ENCODE data around the gene CDH10. TPM values are rescaled to one million over a fixed set of nuclear protein-coding genes. Genes with fewer than 3 reads are reported as not detected.

Gene CDH10
- polyA plus RNA-seq, 3 donors, result not detected

DNA sequence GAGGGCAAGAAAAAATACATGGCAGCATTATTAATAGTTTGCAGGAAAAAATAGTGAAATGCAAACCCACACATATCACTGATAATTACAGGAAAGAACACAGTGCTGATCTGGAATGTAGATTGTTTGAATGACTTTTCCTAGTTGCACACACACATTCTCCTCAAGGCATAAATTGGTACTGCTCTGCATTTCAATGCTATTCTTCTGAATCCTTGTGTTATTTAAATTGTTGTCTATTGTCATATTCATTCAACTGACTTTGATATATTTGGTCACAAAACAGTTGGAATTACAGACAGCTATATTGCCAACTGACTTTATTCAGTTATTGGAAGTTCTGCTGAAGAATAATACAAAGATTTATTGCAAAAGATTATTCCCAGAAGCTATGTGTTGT lies 139.5 kb downstream of the CDH10 start:
- Mint-ChIP-seq H3K27me3 (ENCODE audit: low read depth in 3 of 3) (peaks cover 0 to 1% (median 0%) of the 10 kb centered on the region in 3 donors), H3K4me1 (no peaks in the 10 kb centered on the region), H3K27ac (no peak overlapping the region), H3K9me3 (peaks cover 0 to 10% (median 4%) of the 10 kb centered on the region in 7 donors), H3K36me3 (no peaks in the 10 kb centered on the region), H3K4me3 (no peak overlapping the region)
- Histone ChIP-seq H3K4me3 (replicated peaks in 1 of 3; ENCODE audit: low read depth in 2 of 3, low read length in 3 of 3) (no peak overlapping the region), H3K9me3 (replicated peaks in 1 of 2; ENCODE audit: control insufficient read depth in 1 of 2, insufficient read depth in 1 of 2, low read length in 2 of 2) (peaks cover 0 to 4% of the 10 kb centered on the region in 2 donors), H3K4me2 (replicated peaks; ENCODE audit: extremely low read depth, low read length, poor library complexity, severe bottlenecking) (no peak overlapping the region), H3K79me2 (ENCODE audit: insufficient read depth, low read length) (no peaks in the 10 kb centered on the region), H3K9ac (ENCODE audit: insufficient read depth, low read length, poor library complexity, severe bottlenecking) (no peak overlapping the region), H3K36me3 (replicated peaks in 1 of 2; ENCODE audit: control insufficient read depth in 1 of 2, insufficient read depth in 2 of 2, low read length in 2 of 2) (no peaks in the 10 kb centered on the region), H3K4me1 (ENCODE audit: control insufficient read depth in 1 of 2, insufficient read depth in 2 of 2, low read length in 2 of 2) (no peaks in the 10 kb centered on the region), H3K27ac (ENCODE audit: low read depth in 1 of 2, low read length in 2 of 2) (no peak overlapping the region), H2AFZ (ENCODE audit: insufficient read depth, low read depth, low read length, poor library complexity, severe bottlenecking) (no peak overlapping the region), H3K27me3 (ENCODE audit: control insufficient read depth in 2 of 2, insufficient read depth in 2 of 2, low read length in 2 of 2) (no peaks in the 10 kb centered on the region), H4K20me1 (ENCODE audit: insufficient read depth, low read length) (no peaks in the 10 kb centered on the region)
- intact Hi-C loops (cut with micrococcal nuclease), result no loop called here
- no peak for DNase-seq
- TF ChIP-seq, protein P1, sequence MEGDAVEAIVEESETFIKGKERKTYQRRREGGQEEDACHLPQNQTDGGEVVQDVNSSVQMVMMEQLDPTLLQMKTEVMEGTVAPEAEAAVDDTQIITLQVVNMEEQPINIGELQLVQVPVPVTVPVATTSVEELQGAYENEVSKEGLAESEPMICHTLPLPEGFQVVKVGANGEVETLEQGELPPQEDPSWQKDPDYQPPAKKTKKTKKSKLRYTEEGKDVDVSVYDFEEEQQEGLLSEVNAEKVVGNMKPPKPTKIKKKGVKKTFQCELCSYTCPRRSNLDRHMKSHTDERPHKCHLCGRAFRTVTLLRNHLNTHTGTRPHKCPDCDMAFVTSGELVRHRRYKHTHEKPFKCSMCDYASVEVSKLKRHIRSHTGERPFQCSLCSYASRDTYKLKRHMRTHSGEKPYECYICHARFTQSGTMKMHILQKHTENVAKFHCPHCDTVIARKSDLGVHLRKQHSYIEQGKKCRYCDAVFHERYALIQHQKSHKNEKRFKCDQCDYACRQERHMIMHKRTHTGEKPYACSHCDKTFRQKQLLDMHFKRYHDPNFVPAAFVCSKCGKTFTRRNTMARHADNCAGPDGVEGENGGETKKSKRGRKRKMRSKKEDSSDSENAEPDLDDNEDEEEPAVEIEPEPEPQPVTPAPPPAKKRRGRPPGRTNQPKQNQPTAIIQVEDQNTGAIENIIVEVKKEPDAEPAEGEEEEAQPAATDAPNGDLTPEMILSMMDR (IDR thresholded peaks at IDR 0.05), result no peak

DNA sequence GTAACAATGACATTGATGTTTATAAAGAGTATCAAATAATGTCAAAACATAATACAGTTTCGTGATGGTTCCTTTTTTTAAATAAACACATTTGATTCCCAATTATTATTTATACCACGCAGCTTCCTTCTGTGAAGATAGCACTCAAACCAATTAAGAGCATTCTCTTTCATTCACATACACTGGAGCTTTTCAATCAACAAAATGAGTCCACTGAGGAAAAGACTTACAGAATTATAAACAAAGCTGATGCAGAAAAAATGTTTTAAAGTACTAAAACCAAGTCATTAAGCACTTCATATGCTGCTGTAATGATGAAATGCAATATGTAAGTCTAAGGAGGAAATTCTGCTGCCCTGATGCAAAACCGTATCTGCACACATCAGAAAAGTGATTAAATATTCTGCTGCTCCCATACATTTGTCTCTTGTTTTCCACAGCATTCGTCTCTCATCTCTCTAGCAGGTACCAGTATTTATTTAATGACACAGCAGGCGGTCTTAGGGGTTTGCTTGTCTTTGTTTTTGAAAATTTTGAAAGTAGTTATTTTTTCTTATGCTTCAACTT lies 147.1 kb downstream of the CDH10 start:
- no peak overlapping the region for H3K4me2 ChIP-seq (replicated peaks; ENCODE audit: extremely low read depth, low read length, poor library complexity, severe bottlenecking)
- no peaks in the 10 kb centered on the region for H4K20me1 ChIP-seq (ENCODE audit: insufficient read depth, low read length)
- no peaks in the 10 kb centered on the region for H3K27me3 ChIP-seq (ENCODE audit: control insufficient read depth in 2 of 2, insufficient read depth in 2 of 2, low read length in 2 of 2)
- intact Hi-C loops (cut with micrococcal nuclease), result no loop called here
- no CpG with 5 or more reads among the region's 5 CpGs for WGBS (ENCODE audit: insufficient coverage)
- Mint-ChIP-seq H3K27ac (no peak overlapping the region), H3K36me3 (no peaks in the 10 kb centered on the region), H3K9me3 (peaks cover 0 to 5% (median 1%) of the 10 kb centered on the region in 7 donors), H3K27me3 (ENCODE audit: low read depth in 3 of 3) (no peaks in the 10 kb centered on the region), H3K4me3 (no peak overlapping the region), H3K4me1 (no peaks in the 10 kb centered on the region)
- H3K4me1 ChIP-seq (ENCODE audit: control insufficient read depth in 1 of 2, insufficient read depth in 2 of 2, low read length in 2 of 2), result no peaks in the 10 kb centered on the region
- no peak for DNase-seq
- no peak overlapping the region for H3K9ac ChIP-seq (ENCODE audit: insufficient read depth, low read length, poor library complexity, severe bottlenecking)
- TF ChIP-seq, protein P1 (IDR thresholded peaks at IDR 0.05), result no peak
- H3K27ac ChIP-seq (ENCODE audit: low read depth in 1 of 2, low read length in 2 of 2), result no peak overlapping the region
- H3K9me3 ChIP-seq (replicated peaks in 1 of 2; ENCODE audit: control insufficient read depth in 1 of 2, insufficient read depth in 1 of 2, low read length in 2 of 2), result peaks cover 0 to 4% of the 10 kb centered on the region in 2 donors
- H3K36me3 ChIP-seq (replicated peaks in 1 of 2; ENCODE audit: control insufficient read depth in 1 of 2, insufficient read depth in 2 of 2, low read length in 2 of 2), result no peaks in the 10 kb centered on the region
- no peaks in the 10 kb centered on the region for H3K79me2 ChIP-seq (ENCODE audit: insufficient read depth, low read length)
- no peak overlapping the region for H3K4me3 ChIP-seq (replicated peaks in 1 of 3; ENCODE audit: low read depth in 2 of 3, low read length in 3 of 3)
- no peak overlapping the region for H2AFZ ChIP-seq (ENCODE audit: insufficient read depth, low read depth, low read length, poor library complexity, severe bottlenecking)
